ENCODE measurements around the gene KXD1. TPM values are rescaled to one million over a fixed set of nuclear protein-coding genes. Genes with fewer than 3 reads are reported as not detected.
A peak's percentile ranks its signal among the peaks of the same experiment; 100 is the strongest.
"Not testable (repeated sequence)": the region's sequence is repeated elsewhere in the genome, so short reads cannot be mapped to it uniquely, and the experiment has no call there.

KXD1 gene
- total RNA-seq, 3 donors from 2014 or later: 112 to 129 (median 126) TPM

- Mint-ChIP-seq H3K4me3 (peak overlapping the region; percentile 91), H3K4me1 (ENCODE audit: low read depth) (peaks cover 10% of the 10 kb centered on the region)
- H3K9me3 Mint-ChIP-seq; H3K36me3 Mint-ChIP-seq (ENCODE audit: insufficient read depth); H3K27me3 Mint-ChIP-seq (ENCODE audit: low read depth); DNase-seq; ATAC-seq: not testable (repeated sequence)
These were observed 34.7 kb upstream of the KXD1 start for GRCh38 chr19:18522862-18523440.

- Mint-ChIP-seq H3K9me3 (no peaks in the 10 kb centered on the region), H3K27me3 (ENCODE audit: low read depth) (no peaks in the 10 kb centered on the region), H3K4me1 (ENCODE audit: low read depth) (peaks cover 7% of the 10 kb centered on the region), H3K4me3 (no peak overlapping the region), H3K36me3 (ENCODE audit: insufficient read depth) (no peaks in the 10 kb centered on the region)
- ATAC-seq: no peak
- no peak for DNase-seq
These were observed 33.8 kb upstream of the KXD1 start for GRCh38 chr19:18523841-18524240.

- no peaks in the 10 kb centered on the region for H3K9me3 Mint-ChIP-seq
- no peaks in the 10 kb centered on the region for H3K27me3 Mint-ChIP-seq (ENCODE audit: low read depth)
- no peak overlapping the region for H3K4me3 Mint-ChIP-seq
- ATAC-seq (no peak), DNase-seq (no peak)
- H3K36me3 Mint-ChIP-seq (ENCODE audit: insufficient read depth): peaks cover 1% of the 10 kb centered on the region
- H3K4me1 Mint-ChIP-seq (ENCODE audit: low read depth): no peaks in the 10 kb centered on the region
These were observed 31.4 kb upstream of the KXD1 start for GRCh38 chr19:18526316-18526715.

- no peak for DNase-seq
- H3K9me3 Mint-ChIP-seq: no peaks in the 10 kb centered on the region
- no peaks in the 10 kb centered on the region for H3K4me1 Mint-ChIP-seq (ENCODE audit: low read depth)
- ATAC-seq: no peak
- peaks cover 11% of the 10 kb centered on the region for H3K36me3 Mint-ChIP-seq (ENCODE audit: insufficient read depth)
- H3K4me3 Mint-ChIP-seq: no peak overlapping the region
- no peaks in the 10 kb centered on the region for H3K27me3 Mint-ChIP-seq (ENCODE audit: low read depth)
These were observed 27.9 kb upstream of the KXD1 start for GRCh38 chr19:18529782-18530181.

- Mint-ChIP-seq H3K4me3 (no peak overlapping the region), H3K27me3 (ENCODE audit: low read depth) (no peaks in the 10 kb centered on the region), H3K4me1 (ENCODE audit: low read depth) (no peaks in the 10 kb centered on the region), H3K36me3 (ENCODE audit: insufficient read depth) (peaks cover 14% of the 10 kb centered on the region), H3K9me3 (no peaks in the 10 kb centered on the region)
- ATAC-seq (no peak), DNase-seq (no peak)
These were observed 26.2 kb upstream of the KXD1 start for GRCh38 chr19:18531485-18531884.

GRCh38 chr19:18532168-18532890 is 25.3 kb upstream of the KXD1 start:
- Mint-ChIP-seq H3K4me3 (no peak overlapping the region), H3K4me1 (ENCODE audit: low read depth) (no peaks in the 10 kb centered on the region), H3K27me3 (ENCODE audit: low read depth) (no peaks in the 10 kb centered on the region), H3K9me3 (no peaks in the 10 kb centered on the region), H3K36me3 (ENCODE audit: insufficient read depth) (peaks cover 18% of the 10 kb centered on the region)
- no peak for DNase-seq
- no peak for ATAC-seq

- DNase-seq: no peak
- ATAC-seq: no peak
- Mint-ChIP-seq H3K4me1 (ENCODE audit: low read depth) (no peaks in the 10 kb centered on the region), H3K4me3 (no peak overlapping the region), H3K9me3 (no peaks in the 10 kb centered on the region), H3K36me3 (ENCODE audit: insufficient read depth) (peaks cover 20% of the 10 kb centered on the region), H3K27me3 (ENCODE audit: low read depth) (no peaks in the 10 kb centered on the region)
These were observed 24.6 kb upstream of the KXD1 start for GRCh38 chr19:18533058-18533457.

GRCh38 chr19:18536475-18536874 is 21.2 kb upstream of the KXD1 start:
- Mint-ChIP-seq H3K36me3 (ENCODE audit: insufficient read depth) (peaks cover 20% of the 10 kb centered on the region), H3K27me3 (ENCODE audit: low read depth) (no peaks in the 10 kb centered on the region), H3K9me3 (no peaks in the 10 kb centered on the region), H3K4me1 (ENCODE audit: low read depth) (peaks cover 3% of the 10 kb centered on the region), H3K4me3 (no peak overlapping the region)
- ATAC-seq (no peak), DNase-seq (no peak)

- Mint-ChIP-seq H3K4me1 (ENCODE audit: low read depth) (peaks cover 8% of the 10 kb centered on the region), H3K36me3 (ENCODE audit: insufficient read depth) (peaks cover 16% of the 10 kb centered on the region)
These were observed 20.2 kb upstream of the KXD1 start for GRCh38 chr19:18537431-18537830.

GRCh38 chr19:18538115-18538514 is 19.6 kb upstream of the KXD1 start:
- ATAC-seq: no peak
- no peaks in the 10 kb centered on the region for H3K27me3 Mint-ChIP-seq (ENCODE audit: low read depth)
- no peak overlapping the region for H3K4me3 Mint-ChIP-seq
- peaks cover 10% of the 10 kb centered on the region for H3K4me1 Mint-ChIP-seq (ENCODE audit: low read depth)
- DNase-seq: no peak
- H3K36me3 Mint-ChIP-seq (ENCODE audit: insufficient read depth): peaks cover 14% of the 10 kb centered on the region
- H3K9me3 Mint-ChIP-seq: no peaks in the 10 kb centered on the region

More at GRCh38 chr19:18537431-18537830, 20.2 kb upstream of the KXD1 start:
- Mint-ChIP-seq H3K27me3 (ENCODE audit: low read depth) (no peaks in the 10 kb centered on the region), H3K4me3 (no peak overlapping the region), H3K9me3 (no peaks in the 10 kb centered on the region)
- ATAC-seq: no peak
- DNase-seq: no peak

- Mint-ChIP-seq H3K36me3 (ENCODE audit: insufficient read depth) (peaks cover 12% of the 10 kb centered on the region), H3K4me3 (no peak overlapping the region), H3K27me3 (ENCODE audit: low read depth) (no peaks in the 10 kb centered on the region), H3K4me1 (ENCODE audit: low read depth) (peaks cover 17% of the 10 kb centered on the region), H3K9me3 (no peaks in the 10 kb centered on the region)
- DNase-seq: no peak
- ATAC-seq: no peak
These were observed 18.3 kb upstream of the KXD1 start for GRCh38 chr19:18539372-18539771.

GRCh38 chr19:18540200-18540599 is 17.5 kb upstream of the KXD1 start:
- H3K4me3 Mint-ChIP-seq; DNase-seq; H3K27me3 Mint-ChIP-seq (ENCODE audit: low read depth); H3K9me3 Mint-ChIP-seq; ATAC-seq: not testable (repeated sequence)
- Mint-ChIP-seq H3K4me1 (ENCODE audit: low read depth) (peaks cover 17% of the 10 kb centered on the region), H3K36me3 (ENCODE audit: insufficient read depth) (peaks cover 11% of the 10 kb centered on the region)

- Mint-ChIP-seq H3K4me1 (ENCODE audit: low read depth) (peaks cover 17% of the 10 kb centered on the region), H3K4me3 (no peak overlapping the region), H3K27me3 (ENCODE audit: low read depth) (no peaks in the 10 kb centered on the region), H3K36me3 (ENCODE audit: insufficient read depth) (peaks cover 9% of the 10 kb centered on the region), H3K9me3 (no peaks in the 10 kb centered on the region)
- ATAC-seq: no peak
- no peak for DNase-seq
These were observed 16.2 kb upstream of the KXD1 start for GRCh38 chr19:18541258-18541991.

GRCh38 chr19:18541992-18542940 is 15.4 kb upstream of the KXD1 start:
- peaks cover 4% of the 10 kb centered on the region for H3K36me3 Mint-ChIP-seq (ENCODE audit: insufficient read depth)
- peak overlapping the region; percentile 86 for H3K4me3 Mint-ChIP-seq
- DNase-seq (no peak), ATAC-seq (peak in 1 of 2 donors; percentile 1)
- H3K9me3 Mint-ChIP-seq: no peaks in the 10 kb centered on the region
- no peaks in the 10 kb centered on the region for H3K27me3 Mint-ChIP-seq (ENCODE audit: low read depth)
- H3K4me1 Mint-ChIP-seq (ENCODE audit: low read depth): peaks cover 17% of the 10 kb centered on the region

All from activated T-cell treated with anti-CD3 and anti-CD28 coated beads, Interleukin-2, amount 50 U/mL, for 4 hours (primary cell).